ENCODE data around the gene ALKBH5.

The ALKBH5 gene

GRCh38 chr17:18185832-18186626 lies 2.4 kb downstream of the ALKBH5 start:
- TF ChIP-seq GATA3 (IDR thresholded peaks at IDR 0.05; ENCODE audit: low read depth, low read length) (no peak), GATA2 (IDR thresholded peaks at IDR 0.05; ENCODE audit: low read depth, low read length) (no peak)

- TF ChIP-seq GATA2 (IDR thresholded peaks at IDR 0.05; ENCODE audit: low read depth, low read length) (no peak), GATA3 (IDR thresholded peaks at IDR 0.05; ENCODE audit: low read depth, low read length) (no peak)
Observed at GRCh38 chr17:18186627-18186982, 3.0 kb downstream of the ALKBH5 start.

GRCh38 chr17:18187226-18187625 lies 3.6 kb downstream of the ALKBH5 start:
- no peak for TF ChIP-seq GATA2 (IDR thresholded peaks at IDR 0.05; ENCODE audit: low read depth, low read length)
- TF ChIP-seq GATA3 (IDR thresholded peaks at IDR 0.05; ENCODE audit: low read depth, low read length), result no peak

GRCh38 chr17:18187821-18188761 lies 4.5 kb downstream of the ALKBH5 start:
- TF ChIP-seq GATA2 (IDR thresholded peaks at IDR 0.05; ENCODE audit: low read depth, low read length), result peak; percentile 54; the same call in 1 of the 2 replicates
- TF ChIP-seq GATA3 (IDR thresholded peaks at IDR 0.05; ENCODE audit: low read depth, low read length), result no peak

- no peak for TF ChIP-seq GATA3 (IDR thresholded peaks at IDR 0.05; ENCODE audit: low read depth, low read length)
- no peak for TF ChIP-seq GATA2 (IDR thresholded peaks at IDR 0.05; ENCODE audit: low read depth, low read length)
Observed at GRCh38 chr17:18190628-18191235, 7.1 kb downstream of the ALKBH5 start.

GRCh38 chr17:18191236-18191667 lies 7.6 kb downstream of the ALKBH5 start:
- TF ChIP-seq GATA3 (IDR thresholded peaks at IDR 0.05; ENCODE audit: low read depth, low read length) (no peak), GATA2 (IDR thresholded peaks at IDR 0.05; ENCODE audit: low read depth, low read length) (no peak)

- TF ChIP-seq GATA2 (IDR thresholded peaks at IDR 0.05; ENCODE audit: low read depth, low read length) (no peak), GATA3 (IDR thresholded peaks at IDR 0.05; ENCODE audit: low read depth, low read length) (no peak)
Observed at GRCh38 chr17:18191967-18192366, 8.3 kb downstream of the ALKBH5 start.

- TF ChIP-seq GATA2 (IDR thresholded peaks at IDR 0.05; ENCODE audit: low read depth, low read length) (no peak), GATA3 (IDR thresholded peaks at IDR 0.05; ENCODE audit: low read depth, low read length) (no peak)
Observed at GRCh38 chr17:18194394-18194793, 10.8 kb downstream of the ALKBH5 start.

- TF ChIP-seq GATA3 (IDR thresholded peaks at IDR 0.05; ENCODE audit: low read depth, low read length), result no peak
- no peak for TF ChIP-seq GATA2 (IDR thresholded peaks at IDR 0.05; ENCODE audit: low read depth, low read length)
Observed at GRCh38 chr17:18194804-18195203, 11.2 kb downstream of the ALKBH5 start.

GRCh38 chr17:18195246-18195645 lies 11.6 kb downstream of the ALKBH5 start:
- TF ChIP-seq GATA2 (IDR thresholded peaks at IDR 0.05; ENCODE audit: low read depth, low read length) (no peak), GATA3 (IDR thresholded peaks at IDR 0.05; ENCODE audit: low read depth, low read length) (no peak)

GRCh38 chr17:18197535-18198194 lies 14.0 kb downstream of the ALKBH5 start:
- TF ChIP-seq GATA3 (IDR thresholded peaks at IDR 0.05; ENCODE audit: low read depth, low read length) (no peak), GATA2 (IDR thresholded peaks at IDR 0.05; ENCODE audit: low read depth, low read length) (no peak)

GRCh38 chr17:18198530-18198929 lies 14.9 kb downstream of the ALKBH5 start:
- TF ChIP-seq GATA3 (IDR thresholded peaks at IDR 0.05; ENCODE audit: low read depth, low read length), result no peak
- TF ChIP-seq GATA2 (IDR thresholded peaks at IDR 0.05; ENCODE audit: low read depth, low read length), result no peak

GRCh38 chr17:18201108-18201507 lies 17.5 kb downstream of the ALKBH5 start:
- TF ChIP-seq GATA3 (IDR thresholded peaks at IDR 0.05; ENCODE audit: low read depth, low read length) (no peak), GATA2 (IDR thresholded peaks at IDR 0.05; ENCODE audit: low read depth, low read length) (no peak)

- TF ChIP-seq GATA2 (IDR thresholded peaks at IDR 0.05; ENCODE audit: low read depth, low read length), result no peak
- TF ChIP-seq GATA3 (IDR thresholded peaks at IDR 0.05; ENCODE audit: low read depth, low read length), result no peak
Observed at GRCh38 chr17:18203308-18203707, 19.7 kb downstream of the ALKBH5 start.

Measured in SH-SY5Y (cell line).